HEK293T (cell line): Measurements from ENCODE around the gene FBXL12.
A peak's percentile ranks its signal among the peaks of the same experiment; 100 is the strongest.
"Not testable (repeated sequence)": the region's sequence is repeated elsewhere in the genome, so short reads cannot be mapped to it uniquely, and the experiment has no call there.

ENCODE experiments used
- CTCF ChIA-PET: fragments of 350-600 bp; formaldehyde crosslinking; extraction: SDS; loops from one replicate; lab custom pipeline; 2021; ENCODE audit warnings: antibody characterized with exemption, inconsistent platforms; lab: Yijun Ruan, JAX
- POLR2A ChIA-PET: fragments of 350-600 bp; formaldehyde crosslinking; extraction: SDS; loops from one replicate; lab custom pipeline; 2020; ENCODE audit warnings: antibody characterized with exemption, inconsistent platforms; lab: Yijun Ruan, JAX
- DNase-seq: peaks from one replicate; pipeline ENCODE4 v3.0.0; 2012; ENCODE audit warnings: mixed read lengths; ENCODE audit errors: extremely low spot score
- BHLHE40 ChIP-seq: fragments of 450-650 bp; IDR thresholded peaks from 2 replicates; pipeline ENCODE4 v1.6.1; 2016; ENCODE audit warnings: mild to moderate bottlenecking, moderate library complexity, borderline replicate concordance
- CTBP1 ChIP-seq: fragments of 450-650 bp; IDR thresholded peaks from 2 replicates; pipeline ENCODE4 v1.6.1; 2016; ENCODE audit warnings: borderline replicate concordance
- ELF4 ChIP-seq: fragments of 450-650 bp; IDR thresholded peaks from 2 replicates; pipeline ENCODE4 v1.6.1; 2017; ENCODE audit warnings: antibody characterized with exemption
- FOXA1 ChIP-seq: fragments of 450-650 bp; IDR thresholded peaks from 2 replicates; pipeline ENCODE4 v1.6.1; 2016; ENCODE audit warnings: mild to moderate bottlenecking
- FOXK2 ChIP-seq: fragments of 450-650 bp; IDR thresholded peaks from 2 replicates; pipeline ENCODE4 v1.6.1; 2016; ENCODE audit warnings: mild to moderate bottlenecking
- HDGF ChIP-seq: fragments of 450-650 bp; IDR thresholded peaks from 2 replicates; pipeline ENCODE4 v1.6.1; 2017; ENCODE audit warnings: antibody characterized with exemption, borderline replicate concordance
- L3MBTL2 ChIP-seq: fragments of 450-650 bp; conservative IDR thresholded peaks from 2 replicates; pipeline ENCODE4 v1.6.1; 2016; ENCODE audit warnings: mild to moderate bottlenecking
- PKNOX1 ChIP-seq: fragments of 450-650 bp; IDR thresholded peaks from 2 replicates; pipeline ENCODE4 v1.6.1; 2016

FBXL12 gene

GRCh38 chr19:9786342-9786741, 32.5 kb downstream of the FBXL12 start:
- POLR2A ChIA-PET, result no interaction called here
- DNase-seq, result no peak
- no peak for TF ChIP-seq FOXA1
- no peak for TF ChIP-seq BHLHE40
- CTCF ChIA-PET, result no interaction called here

- DNase-seq, result peak; percentile 91
- ChIA-PET POLR2A (no interaction called here), CTCF (no interaction called here)
- TF ChIP-seq HDGF, result no peak
- TF ChIP-seq L3MBTL2, result peak; percentile 50
These were observed 33.2 kb downstream of the FBXL12 start for GRCh38 chr19:9785367-9786331.

GRCh38 chr19:9784163-9784496, 34.7 kb downstream of the FBXL12 start:
- CTCF ChIA-PET, result interaction anchor here (0.5 kb wide), 1 partner anchor 158 kb away, joined by 3 read pairs; no protein-coding TSS in a partner anchor
- DNase-seq, POLR2A ChIA-PET: not testable (repeated sequence)

- DNase-seq, result no peak
- TF ChIP-seq FOXK2 (no peak), HDGF (no peak), FOXA1 (no peak)
- POLR2A ChIA-PET, result interaction anchor here (2.6 kb wide), 1 partner anchor 14 kb away, joined by 16 read pairs; the partner anchor contains the start of gene ZNF846
- CTCF ChIA-PET, result no interaction called here
These were observed 36.5 kb downstream of the FBXL12 start for GRCh38 chr19:9782338-9782737.

- TF ChIP-seq BHLHE40, result no peak
- no peak for TF ChIP-seq FOXK2
- peak; percentile 97 for TF ChIP-seq L3MBTL2
- TF ChIP-seq PKNOX1, result peak; percentile 59; the same call in 1 of the 2 replicates
- TF ChIP-seq CTBP1, result peak; percentile 46; the same call in 1 of the 2 replicates
- TF ChIP-seq ELF4, result peak; percentile 66
- POLR2A ChIA-PET, result interaction anchor here (0.7 to 2.8 kb wide), 16 partner anchors 9 to 1242 kb away, joined by 3 to 16 read pairs (median 4); partner anchors contain the start of genes FBXL12 and ZNF561
- peak; percentile 93 for DNase-seq
- CTCF ChIA-PET, result no interaction called here
These were observed 50.4 kb downstream of the FBXL12 start, which contains the start of gene ZNF846 for GRCh38 chr19:9768175-9769112. Gene ZNF846, minus strand, starts transcription at chr19:9768738. Its CDS starts 3,788 bp downstream, at chr19:9764950.
